T-helper 1 cell treated with Interleukin-12 subunit alpha and Interleukin-12 subunit beta and Interleukin-4 antibody, amounts not matched to agents 30 ng/mL and 1 ng/mL, for 36 hours (primary cell): ENCODE data around the gene BBX. TPM values are rescaled to one million over a fixed set of nuclear protein-coding genes. Genes with fewer than 3 reads are reported as not detected.

Experiments used
- intact Hi-C: fragments of 100-400 bp; cut with micrococcal nuclease; formaldehyde crosslinking; loops from one replicate; pipeline ENCODE4 v1.15.1; 2024
- total RNA-seq: library from RNA; stranded (reverse); gene quantifications from 2 replicates; pipeline ENCODE4 v1.2.3, GENCODE V29; 2022

Gene BBX
- total RNA-seq, 1 donor from 2014 or later, result 42.0 TPM

DNA sequence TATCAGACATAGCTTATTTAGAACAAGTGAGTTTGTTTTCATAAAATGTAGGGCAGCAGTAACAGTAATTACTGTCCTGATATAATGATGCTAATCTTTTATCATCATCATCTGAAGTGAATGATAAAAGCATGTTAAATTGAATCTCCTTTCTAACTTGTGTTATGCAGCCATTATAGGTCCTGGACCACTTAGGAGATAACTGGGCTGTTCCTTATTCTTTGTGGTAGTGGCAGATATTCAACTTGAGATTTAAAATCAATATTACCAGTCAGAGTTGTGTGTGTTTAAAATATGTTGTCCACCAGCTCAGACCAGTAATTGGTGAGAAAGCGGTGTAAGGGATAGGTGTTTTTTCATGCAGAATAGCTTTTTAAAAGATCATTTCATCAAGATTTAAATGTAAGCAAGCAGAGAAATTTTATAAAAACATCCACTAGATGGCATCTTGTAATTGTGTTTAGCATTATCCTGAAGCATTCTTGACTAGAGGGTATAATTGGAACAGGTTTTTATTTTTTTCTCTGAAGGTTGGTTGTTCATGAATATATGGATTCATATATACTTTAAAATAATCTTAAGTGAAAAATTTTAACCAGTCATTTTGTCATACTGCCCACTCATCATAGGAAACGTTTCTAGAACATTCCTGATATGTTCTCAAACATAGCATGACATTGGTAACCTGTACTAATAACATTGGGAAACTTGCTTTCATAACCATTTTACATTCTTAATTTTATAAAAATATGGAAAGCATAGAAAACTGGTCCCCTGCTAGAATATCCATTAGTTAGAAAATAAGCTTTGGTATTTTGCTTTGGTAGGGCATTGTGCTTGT lies 153.9 kb downstream of the BBX start:
- intact Hi-C loops, result loop anchor here (1.0 to 5.0 kb wide), 8 partner anchors 16 to 876 kb away; no protein-coding TSS in a partner anchor

DNA sequence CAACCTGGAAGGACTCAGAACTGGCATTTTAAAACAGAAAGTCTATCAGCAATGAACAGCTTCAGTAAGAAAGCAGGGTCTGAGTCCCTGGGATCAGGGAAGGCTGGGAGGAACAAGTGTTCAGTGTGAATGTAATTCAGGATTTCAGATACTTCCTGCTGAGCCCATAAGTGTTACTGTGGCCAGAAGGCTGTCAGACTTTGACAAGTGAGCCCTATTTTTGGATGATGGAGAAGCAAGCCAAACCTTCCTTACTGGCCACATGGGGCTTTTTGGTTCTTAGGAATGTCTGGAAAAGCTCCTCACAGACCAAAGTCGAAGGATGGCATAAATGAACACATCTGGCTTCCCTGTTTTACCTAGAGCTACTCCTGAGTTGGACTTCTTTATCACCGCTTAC lies 157.2 kb downstream of the BBX start:
- intact Hi-C loops, result loop anchor here (5.0 kb wide), 4 partner anchors 108 to 797 kb away; no protein-coding TSS in a partner anchor

DNA sequence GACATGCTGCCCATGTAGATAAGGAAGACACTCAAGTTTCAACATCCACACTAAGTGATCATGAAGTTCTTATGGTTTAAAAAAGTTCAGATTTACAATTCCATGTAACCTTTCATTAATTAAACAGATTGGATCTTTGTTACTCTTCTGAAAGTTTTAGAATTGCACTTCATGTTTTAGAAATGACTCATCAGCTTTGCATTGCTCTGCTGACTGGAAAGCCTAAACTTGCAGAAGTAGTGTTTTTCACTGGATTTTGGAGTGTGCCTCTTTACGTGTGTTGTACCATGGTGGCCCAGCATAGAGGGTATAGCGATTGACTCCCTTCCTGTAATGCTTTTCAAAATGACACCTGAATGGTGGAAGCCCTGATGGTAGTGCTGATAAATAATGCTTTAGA lies 157.9 kb downstream of the BBX start:
- intact Hi-C loops, result no loop called here

GRCh38 chr3:107681396-107681795 lies 158.6 kb downstream of the BBX start:
- intact Hi-C loops, result no loop called here

DNA sequence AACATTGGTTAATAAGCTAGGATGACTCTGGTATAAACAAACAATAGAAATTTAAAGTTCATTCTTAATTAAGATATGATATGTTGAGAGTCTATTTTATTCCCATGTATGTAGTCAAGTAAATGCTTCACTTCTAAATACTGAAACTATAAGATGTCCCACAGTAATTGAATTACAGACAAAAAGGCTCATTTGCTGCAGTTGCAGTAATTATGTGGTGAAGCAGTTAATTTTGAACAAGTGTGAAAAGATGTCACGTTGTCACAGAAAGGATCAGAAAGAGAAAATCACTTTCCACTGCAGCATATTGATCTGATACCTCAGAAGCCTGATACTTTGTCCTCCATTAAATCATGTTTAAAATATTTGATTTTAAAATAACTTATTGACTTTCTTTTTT lies 159.8 kb downstream of the BBX start:
- intact Hi-C loops, result no loop called here

GRCh38 chr3:107683447-107683846 lies 160.7 kb downstream of the BBX start:
- intact Hi-C loops, result no loop called here

DNA sequence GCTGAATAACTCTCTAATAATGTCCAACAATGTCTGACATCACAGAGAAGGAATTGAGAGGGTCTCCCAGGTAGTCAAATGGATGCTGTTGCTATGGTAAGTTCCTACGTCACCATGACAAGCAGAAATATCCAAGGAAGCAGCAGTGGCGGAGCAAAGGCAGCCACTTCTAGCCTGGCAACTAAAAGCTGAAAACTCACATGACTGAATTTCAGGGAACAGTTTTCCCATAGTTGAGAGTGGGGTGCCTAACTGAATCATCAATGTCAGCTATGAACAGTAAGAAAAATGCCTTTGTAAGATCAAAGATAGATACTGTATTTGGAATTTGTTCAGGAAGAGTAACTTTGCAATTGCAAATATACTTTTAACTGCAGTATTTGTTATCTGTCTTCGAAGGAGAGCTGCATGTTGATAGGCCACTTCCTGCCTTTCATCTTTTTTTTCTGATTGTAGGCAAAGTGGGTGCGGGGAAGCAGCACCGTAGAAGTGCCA lies 161.7 kb downstream of the BBX start:
- intact Hi-C loops, result no loop called here

DNA sequence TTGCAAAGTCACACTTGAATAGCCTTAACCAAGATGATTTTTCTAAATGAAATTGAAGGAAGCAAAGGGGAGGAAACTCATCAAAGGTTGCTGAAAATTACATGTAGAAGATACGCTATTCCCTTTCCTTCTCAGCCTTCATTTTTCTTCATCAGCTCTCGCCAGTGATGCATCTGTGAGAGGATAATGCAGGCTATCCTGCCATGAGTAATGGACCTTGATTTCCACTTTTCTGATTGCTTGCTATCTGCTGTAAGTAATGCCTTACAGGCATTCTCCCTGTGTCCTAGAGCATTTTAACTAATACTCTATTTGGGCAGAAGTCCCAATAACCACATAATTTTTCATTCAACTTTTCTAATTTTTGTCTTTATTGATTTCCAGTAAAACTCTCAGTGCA lies 162.6 kb downstream of the BBX start:
- intact Hi-C loops, result no loop called here

DNA sequence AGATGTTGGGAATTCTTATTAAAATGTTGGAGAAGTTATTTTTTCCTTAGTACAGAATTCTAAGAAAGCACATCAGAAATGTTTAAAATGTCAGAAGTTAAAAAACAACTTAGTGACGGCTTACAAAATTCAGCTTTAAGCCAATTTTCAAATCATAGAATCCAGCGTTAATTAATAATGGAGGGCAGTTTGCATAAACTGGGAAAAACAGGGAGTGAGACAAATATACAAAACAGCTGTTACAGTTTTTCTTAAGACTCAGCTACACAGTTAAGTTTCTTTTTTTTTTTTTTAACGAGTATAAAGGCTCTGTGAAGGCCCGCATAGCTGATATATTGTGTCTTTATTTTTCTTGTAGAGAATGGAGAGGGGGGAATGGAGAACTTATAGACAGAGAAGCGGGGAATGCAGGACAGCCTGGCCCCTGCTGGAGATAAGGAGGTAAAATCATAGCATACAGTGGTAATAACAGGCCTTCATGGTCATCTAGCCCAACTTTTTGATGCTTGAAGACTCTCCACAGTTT lies 164.4 kb downstream of the BBX start:
- intact Hi-C loops, result no loop called here

DNA sequence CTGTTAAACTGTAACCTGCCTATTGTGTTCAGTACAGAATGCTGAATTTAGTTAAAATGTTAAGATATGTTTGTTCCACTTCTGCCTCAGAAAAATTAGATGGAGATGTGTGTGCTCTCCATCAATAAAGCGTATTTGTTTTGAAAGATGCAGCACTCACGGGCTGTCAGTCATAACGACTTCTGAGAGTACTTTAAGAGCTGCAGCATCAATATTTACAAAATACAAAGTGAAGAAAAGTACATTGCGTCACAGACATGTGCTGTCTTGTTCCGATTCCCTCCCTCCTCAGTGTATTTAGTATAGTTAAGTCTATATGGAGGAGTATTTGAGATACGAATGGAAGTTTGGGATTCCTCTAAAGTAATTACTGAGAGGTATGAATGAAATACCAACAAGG lies 166.6 kb downstream of the BBX start:
- intact Hi-C loops, result no loop called here

- intact Hi-C loops, result loop anchor here (1.0 to 10.0 kb wide), 5 partner anchors 51 to 862 kb away; no protein-coding TSS in a partner anchor
Observed at GRCh38 chr3:107690522-107691138, 167.9 kb downstream of the BBX start.

- intact Hi-C loops, result loop anchor here (5.0 to 10.0 kb wide), 2 partner anchors 713 to 860 kb away; no protein-coding TSS in a partner anchor
Observed at GRCh38 chr3:107691984-107692383, 169.2 kb downstream of the BBX start.

DNA sequence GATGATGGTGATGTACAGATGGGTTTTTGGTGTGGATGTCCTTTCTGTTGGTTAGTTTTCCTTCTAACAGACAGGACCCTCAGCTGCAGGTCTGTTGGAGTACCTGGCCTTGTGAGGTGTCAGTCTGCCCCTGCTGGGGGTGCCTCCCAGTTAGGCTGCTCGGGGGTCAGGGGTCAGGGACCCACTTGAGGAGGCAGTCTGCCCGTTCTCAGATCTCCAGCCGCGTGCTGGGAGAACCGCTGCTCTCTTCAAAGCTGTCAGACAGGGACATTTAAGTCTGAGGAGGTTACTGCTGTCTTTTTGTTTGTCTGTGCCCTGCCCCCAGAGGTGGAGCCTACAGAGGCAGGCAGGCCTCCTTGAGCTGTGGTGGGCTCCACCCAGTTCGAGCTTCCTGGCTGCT lies 174.6 kb downstream of the BBX start:
- intact Hi-C loops, result loop anchor here (10.0 kb wide), 1 partner anchor 707 kb away; no protein-coding TSS in a partner anchor

DNA sequence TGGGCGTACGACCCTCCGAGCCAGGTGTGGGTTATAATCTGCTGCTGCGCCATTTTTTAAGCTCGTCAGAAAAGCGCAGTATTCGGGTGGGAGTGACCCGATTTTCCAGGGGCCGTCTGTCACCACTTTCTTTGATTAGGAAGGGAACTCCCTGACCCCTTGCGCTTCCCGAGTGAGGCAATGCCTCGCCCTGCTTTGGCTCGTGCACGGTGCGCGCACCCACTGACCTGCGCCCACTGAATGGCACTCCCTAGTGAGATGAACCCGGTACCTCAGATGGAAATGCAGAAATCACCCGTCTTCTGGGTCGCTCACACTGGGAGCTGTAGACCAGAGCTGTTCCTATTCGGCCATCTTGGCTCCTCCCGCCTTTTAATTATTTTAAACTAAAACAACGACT lies 175.1 kb downstream of the BBX start:
- intact Hi-C loops, result loop anchor here (10.0 kb wide), 1 partner anchor 707 kb away; no protein-coding TSS in a partner anchor

- intact Hi-C loops, result loop anchor here (10.0 kb wide), 1 partner anchor 705 kb away; no protein-coding TSS in a partner anchor
Observed at GRCh38 chr3:107699682-107700081, 176.9 kb downstream of the BBX start.

- intact Hi-C loops, result no loop called here
Observed at GRCh38 chr3:107701299-107701698, 178.5 kb downstream of the BBX start.

GRCh38 chr3:107704477-107704876 lies 181.7 kb downstream of the BBX start:
- intact Hi-C loops, result no loop called here

DNA sequence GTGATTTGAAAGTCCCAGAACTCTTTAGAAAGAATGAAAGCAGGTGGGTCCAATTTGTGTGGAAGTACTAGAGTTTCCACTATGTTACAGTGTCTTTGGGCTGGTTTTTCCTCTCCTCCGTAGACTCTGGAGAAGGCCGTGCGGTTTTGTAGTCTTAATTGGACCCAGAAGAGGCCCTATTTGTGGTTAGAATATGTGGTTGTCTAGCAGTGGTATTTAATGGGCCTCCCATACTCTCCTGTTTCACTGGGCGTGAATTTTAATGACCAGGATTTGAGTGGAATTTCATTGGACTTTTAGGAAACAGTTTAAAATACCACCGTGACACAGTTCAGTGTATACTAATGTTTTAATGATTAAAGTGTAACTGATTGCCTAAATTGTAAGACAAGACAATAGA lies 182.3 kb downstream of the BBX start:
- intact Hi-C loops, result no loop called here

GRCh38 chr3:107710851-107711250 lies 188.1 kb downstream of the BBX start:
- intact Hi-C loops, result no loop called here

GRCh38 chr3:107716734-107717133 lies 194.0 kb downstream of the BBX start:
- intact Hi-C loops, result no loop called here

- intact Hi-C loops, result no loop called here
Observed at GRCh38 chr3:107718547-107718946, 195.8 kb downstream of the BBX start.

DNA sequence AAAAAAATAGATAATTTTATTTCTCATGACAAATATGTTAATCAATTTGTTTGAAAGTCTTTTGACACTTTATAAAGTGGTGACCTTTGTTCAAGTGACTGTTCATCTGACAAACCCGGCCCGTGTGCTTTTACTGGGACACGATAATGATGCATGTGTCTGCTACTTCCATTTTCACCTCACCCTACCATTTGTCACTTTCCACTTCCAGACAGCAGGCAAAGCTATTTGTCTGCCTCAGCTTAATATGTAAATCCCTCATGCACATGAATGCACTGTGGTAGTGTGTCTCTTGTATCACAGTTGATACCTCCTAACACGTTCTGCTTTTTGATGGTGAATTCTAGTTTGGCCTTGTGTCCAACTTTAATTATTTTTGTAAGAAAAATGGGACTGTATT lies 204.3 kb downstream of the BBX start:
- intact Hi-C loops, result no loop called here
